T-helper 22 cell (primary cell): ENCODE data around the gene SENP2.
"Not testable (repeated sequence)": the region's sequence is repeated elsewhere in the genome, so short reads cannot be mapped to it uniquely, and the experiment has no call there.

Source experiments
- DNase-seq: peaks from one replicate; pipeline ENCODE4 v3.0.0-alpha.2; 2020; ENCODE audit warnings: low read depth

Gene SENP2

DNA sequence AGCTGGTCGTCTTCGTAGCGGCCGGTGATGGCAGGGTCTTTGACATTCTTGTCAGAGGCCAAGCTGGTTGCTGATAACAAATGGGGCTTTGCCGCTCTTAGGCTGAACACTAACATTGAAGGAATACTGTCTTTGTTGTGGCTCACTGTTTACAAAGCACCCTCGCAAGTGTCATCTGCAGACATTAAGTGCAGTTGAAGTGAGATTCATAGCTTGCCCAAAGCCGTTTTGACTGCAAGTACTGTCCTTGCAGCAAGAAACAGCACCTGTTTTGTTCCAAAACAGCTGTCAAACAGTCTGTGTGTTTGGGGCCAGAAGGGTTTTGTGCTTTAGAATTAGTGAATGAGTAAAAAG is 568 bp downstream of the SENP2 start:
- no peak for DNase-seq

DNA sequence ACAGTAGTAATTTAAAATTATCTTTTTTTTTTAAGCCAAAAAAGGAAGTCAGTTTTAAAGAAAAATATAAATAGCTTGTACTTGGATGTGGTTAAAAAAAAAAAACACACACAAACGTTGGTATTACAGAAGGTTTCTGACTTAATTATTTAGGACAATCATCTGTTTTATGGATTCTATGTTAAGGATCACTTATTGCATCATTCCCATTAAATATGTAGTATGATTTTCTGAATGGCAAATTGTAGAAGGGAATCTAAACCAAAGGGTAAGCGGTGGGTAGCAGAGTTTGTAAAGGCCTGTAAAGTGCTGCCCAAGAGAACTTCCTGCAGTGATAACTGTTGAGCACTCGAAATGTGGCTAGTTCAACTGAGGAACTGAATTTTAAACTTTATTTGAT is 8.0 kb downstream of the SENP2 start:
- DNase-seq = no peak

DNA sequence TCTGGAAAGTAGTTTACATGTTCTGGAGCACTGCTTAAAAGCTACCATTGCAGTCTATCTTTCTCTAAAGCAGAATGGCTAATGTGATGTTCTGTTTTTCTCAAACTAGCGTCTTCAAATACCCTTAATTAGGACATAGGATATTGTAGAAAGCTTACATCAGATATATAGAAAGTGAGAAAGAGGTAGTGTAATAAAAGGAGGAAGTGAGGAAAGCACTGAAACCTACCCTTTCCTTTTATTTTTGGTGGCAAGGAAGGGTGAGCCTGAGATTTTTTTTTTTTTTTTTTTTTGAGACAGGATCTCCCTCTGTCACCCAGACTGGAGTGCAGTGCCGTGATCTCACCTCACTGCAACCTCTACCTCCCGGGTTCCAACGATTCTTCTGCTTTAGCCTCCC is 9.4 kb downstream of the SENP2 start:
- DNase-seq = no peak

GRCh38 chr3:185605566-185605965 is 19.5 kb downstream of the SENP2 start:
- DNase-seq = no peak

DNA sequence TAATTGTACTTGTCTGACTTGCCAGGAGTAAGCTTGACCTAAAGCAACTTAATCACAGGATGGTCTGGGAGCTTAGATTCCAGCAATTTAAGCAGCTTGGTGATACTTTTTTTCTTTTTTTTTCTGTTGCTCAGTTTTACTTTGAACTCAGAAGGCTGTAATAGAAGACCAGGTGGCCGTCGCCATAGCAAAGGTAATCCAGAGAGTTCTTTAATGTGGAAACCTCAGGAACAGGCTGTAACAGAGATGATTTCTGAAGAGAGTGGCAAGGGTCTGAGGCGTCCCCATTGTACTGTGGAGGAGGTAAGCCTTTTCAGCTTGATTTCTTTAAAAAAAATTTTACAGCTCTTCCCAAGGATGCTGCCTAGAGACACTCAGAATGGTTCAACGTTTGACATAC is 20.1 kb downstream of the SENP2 start:
- no peak for DNase-seq

DNA sequence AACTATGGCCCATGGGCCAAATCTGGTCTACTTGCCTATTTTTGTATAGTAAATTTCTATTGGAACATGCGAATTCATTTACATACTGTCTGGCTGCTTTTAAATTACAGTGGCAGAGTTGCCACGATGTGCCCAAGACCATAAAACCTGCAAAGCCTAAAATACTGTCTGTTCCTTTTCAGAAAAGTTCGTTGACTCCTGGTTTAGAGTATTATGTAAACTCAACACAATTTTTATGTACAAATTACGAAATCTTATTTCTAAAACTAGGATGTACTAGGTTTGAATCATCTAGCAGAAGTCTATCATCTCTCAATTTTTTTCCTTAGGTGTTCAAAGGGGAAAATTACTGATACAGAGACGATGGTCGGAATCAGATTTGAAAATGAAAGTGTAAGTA is 26.9 kb downstream of the SENP2 start:
- DNase-seq = no peak

GRCh38 chr3:185623939-185624665 is 38.0 kb downstream of the SENP2 start:
- no peak for DNase-seq

DNA sequence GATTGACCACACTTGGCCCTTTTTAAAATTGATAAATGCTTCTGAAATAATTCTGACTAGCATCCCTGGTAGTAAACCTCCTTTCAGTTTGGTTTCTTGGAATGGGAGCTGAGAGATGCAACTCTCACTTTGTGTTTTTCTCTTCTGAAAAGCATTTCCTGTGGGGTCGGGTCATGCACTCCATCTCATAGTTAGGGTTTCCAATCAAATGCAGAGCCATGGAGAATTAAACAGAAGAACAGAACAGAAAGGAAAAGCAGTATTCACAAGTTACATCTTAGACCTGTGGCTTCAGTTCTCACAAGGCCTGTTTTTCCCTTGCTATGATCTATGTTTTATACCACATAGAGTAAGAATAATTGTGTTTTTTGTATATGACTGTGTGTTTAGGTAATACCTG is 39.7 kb downstream of the SENP2 start:
- no peak for DNase-seq

- DNase-seq = no peak
These were observed 43.6 kb downstream of the SENP2 start for GRCh38 chr3:185629554-185630181.

- no peak for DNase-seq
These were observed 44.1 kb downstream of the SENP2 start for GRCh38 chr3:185630182-185630622.

DNA sequence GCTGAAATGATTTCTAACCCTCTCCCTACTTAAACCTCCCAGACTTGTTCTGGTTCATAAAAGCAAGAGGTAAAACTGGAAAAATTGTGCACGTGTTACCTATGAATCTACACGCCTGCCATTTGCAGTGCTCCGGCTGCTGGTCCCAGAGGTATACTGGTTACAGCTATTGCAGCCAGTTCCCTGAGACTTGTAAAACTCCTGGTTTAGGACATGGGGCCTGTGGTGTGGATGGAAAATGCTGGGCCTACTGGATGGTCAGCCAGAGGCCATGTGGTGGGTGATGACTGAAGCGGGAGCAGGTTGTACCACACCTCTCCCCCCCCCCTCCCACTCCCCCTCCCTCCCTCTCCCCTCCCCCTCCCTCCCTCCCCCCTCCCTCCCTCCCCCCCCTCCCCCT is 45.0 kb downstream of the SENP2 start:
- no peak for DNase-seq

GRCh38 chr3:185631508-185632206 is 45.6 kb downstream of the SENP2 start:
- no peak for DNase-seq

- no peak for DNase-seq
These were observed 46.9 kb downstream of the SENP2 start for GRCh38 chr3:185632996-185633395.

- DNase-seq = no peak
These were observed 51.3 kb downstream of the SENP2 start for GRCh38 chr3:185637388-185637787.

GRCh38 chr3:185638651-185639050 is 52.6 kb downstream of the SENP2 start:
- DNase-seq = not testable (repeated sequence)

GRCh38 chr3:185639632-185640206 is 53.6 kb downstream of the SENP2 start:
- no peak for DNase-seq

DNA sequence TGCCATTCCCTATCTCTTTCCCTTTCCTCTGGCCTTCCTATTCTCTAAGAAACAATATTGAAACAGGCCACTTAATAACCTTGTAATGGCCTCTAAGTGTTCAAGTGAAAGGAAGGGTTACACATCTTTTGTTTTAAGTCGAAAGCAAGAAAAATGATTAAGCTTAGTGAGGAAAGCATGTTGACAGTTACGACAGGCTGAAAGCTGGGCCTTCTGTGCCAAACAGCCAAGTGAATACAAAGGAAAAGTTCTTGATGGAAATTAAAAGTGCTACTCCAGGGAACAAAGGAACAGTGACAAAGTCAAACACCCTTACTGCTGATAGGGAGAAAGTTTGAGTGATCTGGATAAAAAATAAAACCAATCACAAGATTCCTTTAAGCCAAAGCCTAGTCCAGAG is 54.2 kb downstream of the SENP2 start:
- no peak for DNase-seq

DNA sequence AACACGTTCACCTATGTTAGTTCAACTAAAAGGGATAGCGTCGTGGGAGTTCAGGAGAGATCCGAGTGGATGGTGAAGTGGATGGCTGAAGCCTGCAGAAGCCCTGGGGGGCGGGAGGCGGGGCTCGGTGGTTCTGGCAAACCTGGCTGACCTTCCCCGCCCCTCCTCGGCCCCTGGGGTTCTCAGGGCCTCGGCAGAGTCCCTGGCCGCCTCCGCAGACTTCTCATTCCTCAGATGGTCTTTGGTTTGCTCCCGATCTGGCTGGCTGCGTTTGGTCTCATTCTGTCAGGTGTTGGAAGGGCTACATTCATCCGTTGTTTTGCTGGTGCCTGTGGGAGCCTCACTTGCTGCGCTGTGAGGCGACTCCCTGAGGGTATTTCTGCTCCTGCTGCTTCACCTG is 59.1 kb downstream of the SENP2 start:
- DNase-seq = not testable (repeated sequence)

- DNase-seq = no peak
These were observed 59.7 kb downstream of the SENP2 start for GRCh38 chr3:185645596-185646381.

GRCh38 chr3:185646382-185647133 is 60.5 kb downstream of the SENP2 start:
- no peak for DNase-seq

- no peak for DNase-seq
These were observed 61.2 kb downstream of the SENP2 start for GRCh38 chr3:185647134-185647879.
